Suprapubic skin (tissue), 3 donors: ENCODE results near the gene ITIH5.

Source experiments
- CTCF ChIP-seq, 2 donors: fragments of 200-600 bp in 1 of 2; fragments of 450-650 bp in 1 of 2; sonication (generic) in 1 of 2; IDR thresholded peaks; one replicate each; pipeline ENCODE4 v1.5.1; 2016 to 2019; ENCODE audit warnings: antibody characterized with exemption in 2 of 2, mild to moderate bottlenecking in 1 of 2, moderate library complexity in 1 of 2
- EP300 ChIP-seq: sonication (generic); formaldehyde crosslinking; IDR thresholded peaks from one replicate; pipeline ENCODE4 v1.6.1; 2017; ENCODE audit warnings: antibody characterized with exemption

DNA sequence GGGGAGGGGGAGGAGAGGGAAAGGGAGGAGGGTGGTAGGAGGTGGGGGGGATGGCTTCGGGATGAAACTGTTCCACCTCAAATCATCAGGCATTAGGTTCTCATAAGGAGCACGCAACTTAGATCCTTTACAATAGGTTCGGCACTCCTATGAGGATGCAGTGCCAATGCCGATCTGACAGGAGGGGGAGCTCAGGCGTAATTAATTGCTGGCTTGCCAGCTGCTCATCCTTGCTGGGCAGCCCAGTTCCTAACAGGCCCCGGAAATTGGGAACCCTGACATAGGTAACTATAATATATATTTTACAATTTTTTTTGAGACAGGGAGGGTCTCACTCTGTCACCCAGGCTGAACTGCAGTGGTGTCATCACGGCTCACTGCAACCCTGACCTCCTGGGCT is 137.1 kb downstream of the ITIH5 start:
- TF ChIP-seq EP300 (no peak), CTCF (IDR thresholded peaks at IDR 0.05) (peak in 1 of 2 donors; percentile 15)
